Activated naive CD4-positive, alpha-beta T cell treated with anti-CD3 and anti-CD28 coated beads, Interleukin-2, amount 50 U/mL, for 72 hours (primary cell): ENCODE data around the gene ZNHIT6. TPM values are rescaled to one million over a fixed set of nuclear protein-coding genes. Genes with fewer than 3 reads are reported as not detected.

ENCODE experiments used
- ATAC-seq, 2 donors: fragments of 150-1000 bp; cut with Tn5 transposase; 2 replicates each; pipeline ENCODE4 v1.10.0; 2021; ENCODE audit warnings: mild to moderate bottlenecking in 2 of 2, moderate library complexity in 2 of 2
- DNase-seq, 2 donors: peaks; one replicate each; pipeline ENCODE4 v3.0.0; 2021 to 2022; ENCODE audit warnings: low spot score in 2 of 2
- H3K27ac Mint-ChIP-seq, 2 donors: one replicate each; pipeline ENCODE4 v1.8.0; 2022; ENCODE audit warnings: mild to moderate bottlenecking in 2 of 2, mixed read lengths in 2 of 2
- H3K36me3 Mint-ChIP-seq, 2 donors: one replicate each; pipeline ENCODE4 v1.8.0; 2022; ENCODE audit warnings: mixed read lengths in 2 of 2
- H3K9me3 Mint-ChIP-seq, 2 donors: one replicate each; pipeline ENCODE4 v1.8.0; 2022; ENCODE audit warnings: mixed read lengths in 2 of 2
- total RNA-seq, 2 donors: library from RNA; stranded (reverse); gene quantifications; one replicate each; pipeline ENCODE4 v1.2.3, GENCODE V29; 2022

The ZNHIT6 gene
- total RNA-seq, 2 donors from 2014 or later, result 9.2 to 17.0 TPM

GRCh38 chr1:85683292-85684025, 24.8 kb downstream of the ZNHIT6 start:
- no peak for DNase-seq
- no peaks in the 10 kb centered on the region for H3K9me3 Mint-ChIP-seq
- no peak for ATAC-seq
- H3K36me3 Mint-ChIP-seq, result peaks cover 7 to 8% of the 10 kb centered on the region in 2 donors
- H3K27ac Mint-ChIP-seq, result no peak overlapping the region

GRCh38 chr1:85681087-85681486, 27.1 kb downstream of the ZNHIT6 start:
- ATAC-seq (no peak), DNase-seq (no peak)
- Mint-ChIP-seq H3K9me3 (no peaks in the 10 kb centered on the region), H3K36me3 (peaks cover 0 to 8% of the 10 kb centered on the region in 2 donors), H3K27ac (no peak overlapping the region)

GRCh38 chr1:85678193-85678592, 30.0 kb downstream of the ZNHIT6 start:
- H3K27ac Mint-ChIP-seq, result no peak overlapping the region
- H3K9me3 Mint-ChIP-seq, result no peaks in the 10 kb centered on the region
- ATAC-seq (no peak), DNase-seq (no peak)
- H3K36me3 Mint-ChIP-seq, result peaks cover 8 to 9% of the 10 kb centered on the region in 2 donors

GRCh38 chr1:85677656-85678055, 30.6 kb downstream of the ZNHIT6 start:
- DNase-seq, result no peak
- Mint-ChIP-seq H3K27ac (no peak overlapping the region), H3K9me3 (no peaks in the 10 kb centered on the region), H3K36me3 (peaks cover 8 to 9% of the 10 kb centered on the region in 2 donors)
- no peak for ATAC-seq

GRCh38 chr1:85672031-85672660, 36.1 kb downstream of the ZNHIT6 start:
- DNase-seq (no peak), ATAC-seq (no peak)
- H3K9me3 Mint-ChIP-seq, result no peaks in the 10 kb centered on the region
- no peak overlapping the region for H3K27ac Mint-ChIP-seq
- peaks cover 12 to 14% of the 10 kb centered on the region in 2 donors for H3K36me3 Mint-ChIP-seq

- DNase-seq, result no peak
- no peak for ATAC-seq
- no peaks in the 10 kb centered on the region for H3K9me3 Mint-ChIP-seq
- no peak overlapping the region for H3K27ac Mint-ChIP-seq
- peaks cover 11 to 20% of the 10 kb centered on the region in 2 donors for H3K36me3 Mint-ChIP-seq
Measured at GRCh38 chr1:85665932-85666331, 42.3 kb downstream of the ZNHIT6 start.

- no peak for DNase-seq
- ATAC-seq, result no peak
- Mint-ChIP-seq H3K27ac (no peak overlapping the region), H3K9me3 (no peaks in the 10 kb centered on the region), H3K36me3 (peaks cover 6 to 12% of the 10 kb centered on the region in 2 donors)
Measured at GRCh38 chr1:85663382-85663781, 44.9 kb downstream of the ZNHIT6 start.

GRCh38 chr1:85661767-85662166, 46.5 kb downstream of the ZNHIT6 start:
- Mint-ChIP-seq H3K27ac (peak overlapping the region in 1 of 2 donors; percentile 36), H3K9me3 (no peaks in the 10 kb centered on the region)
- no peak for ATAC-seq

GRCh38 chr1:85660541-85660940, 47.7 kb downstream of the ZNHIT6 start:
- ATAC-seq (no peak), DNase-seq (no peak)
- H3K27ac Mint-ChIP-seq, result no peak overlapping the region
- H3K9me3 Mint-ChIP-seq, result no peaks in the 10 kb centered on the region
- H3K36me3 Mint-ChIP-seq, result peaks cover 10 to 13% of the 10 kb centered on the region in 2 donors

More at GRCh38 chr1:85661767-85662166, 46.5 kb downstream of the ZNHIT6 start:
- DNase-seq, result no peak
- H3K36me3 Mint-ChIP-seq, result peaks cover 6 to 13% of the 10 kb centered on the region in 2 donors

- Mint-ChIP-seq H3K36me3 (peaks cover 16 to 23% of the 10 kb centered on the region in 2 donors), H3K27ac (no peak overlapping the region), H3K9me3 (peaks cover 0 to 1% of the 10 kb centered on the region in 2 donors)
- ATAC-seq (no peak), DNase-seq (no peak)
Measured at GRCh38 chr1:85659174-85659573, 49.1 kb downstream of the ZNHIT6 start.

- no peak for ATAC-seq
- H3K36me3 Mint-ChIP-seq, result peaks cover 32 to 45% of the 10 kb centered on the region in 2 donors
Measured at GRCh38 chr1:85656948-85657347, 51.3 kb downstream of the ZNHIT6 start.

GRCh38 chr1:85656256-85656655, 52.0 kb downstream of the ZNHIT6 start:
- Mint-ChIP-seq H3K9me3 (peaks cover 0 to 11% of the 10 kb centered on the region in 2 donors), H3K27ac (no peak overlapping the region), H3K36me3 (peaks cover 33 to 49% of the 10 kb centered on the region in 2 donors)
- DNase-seq (no peak), ATAC-seq (no peak)

More at GRCh38 chr1:85656948-85657347, 51.3 kb downstream of the ZNHIT6 start:
- no peak for DNase-seq
- Mint-ChIP-seq H3K9me3 (peaks cover 0 to 11% of the 10 kb centered on the region in 2 donors), H3K27ac (no peak overlapping the region)

- H3K27ac Mint-ChIP-seq, result no peak overlapping the region
- DNase-seq, result no peak
- peaks cover 0 to 11% of the 10 kb centered on the region in 2 donors for H3K9me3 Mint-ChIP-seq
- ATAC-seq, result no peak
- H3K36me3 Mint-ChIP-seq, result peaks cover 38 to 53% of the 10 kb centered on the region in 2 donors
Measured at GRCh38 chr1:85655315-85655714, 52.9 kb downstream of the ZNHIT6 start.

- Mint-ChIP-seq H3K36me3 (peaks cover 47 to 60% of the 10 kb centered on the region in 2 donors), H3K27ac (no peak overlapping the region), H3K9me3 (peaks cover 0 to 11% of the 10 kb centered on the region in 2 donors)
- DNase-seq (no peak), ATAC-seq (peak in 1 of 2 donors; percentile 38)
Measured at GRCh38 chr1:85654066-85654782, 54.0 kb downstream of the ZNHIT6 start.

- H3K36me3 Mint-ChIP-seq, result peaks cover 60 to 74% of the 10 kb centered on the region in 2 donors
- peaks cover 3 to 11% of the 10 kb centered on the region in 2 donors for H3K9me3 Mint-ChIP-seq
- DNase-seq (no peak), ATAC-seq (no peak)
- H3K27ac Mint-ChIP-seq, result no peak overlapping the region
Measured at GRCh38 chr1:85652327-85652726, 55.9 kb downstream of the ZNHIT6 start.

GRCh38 chr1:85650645-85651044, 57.6 kb downstream of the ZNHIT6 start:
- Mint-ChIP-seq H3K36me3 (peaks cover 56 to 63% of the 10 kb centered on the region in 2 donors), H3K27ac (no peak overlapping the region), H3K9me3 (peaks cover 3 to 11% of the 10 kb centered on the region in 2 donors)
- ATAC-seq (no peak), DNase-seq (no peak)

GRCh38 chr1:85649591-85649990, 58.6 kb downstream of the ZNHIT6 start:
- Mint-ChIP-seq H3K9me3 (peaks cover 5 to 12% of the 10 kb centered on the region in 2 donors), H3K36me3 (peaks cover 54 to 58% of the 10 kb centered on the region in 2 donors), H3K27ac (no peak overlapping the region)
- no peak for ATAC-seq
- DNase-seq, result no peak
